Measurements from ENCODE around the gene GPATCH8. TPM values are rescaled to one million over a fixed set of nuclear protein-coding genes. Genes with fewer than 3 reads are reported as not detected.

GPATCH8 gene
- total and polyA plus RNA-seq, 9 of the 15 experiments (the other 6 are each of a cell fraction or from before 2014, with no cell fraction given): 10.6 to 29.6 (median 13.2) TPM

GRCh38 chr17:44385287-44386181, 117.7 kb downstream of the GPATCH8 start (continued):
- TF ChIP-seq MGA (IDR thresholded peaks at IDR 0.05) (0 out of 2 replicates have a peak, but pooled peaks have one; percentile 7), ZNF407 (IDR thresholded peaks at IDR 0.05; ENCODE audit: low read depth) (no peak), ARID3A (IDR thresholded peaks at IDR 0.05; ENCODE audit: borderline replicate concordance, low read depth, low read length) (no peak), YBX1 (IDR thresholded peaks at IDR 0.05) (no peak)

Data from K562 (cell line).